Kidney (tissue), 14 donors: ENCODE data around the gene FAM20B. TPM values are rescaled to one million over a fixed set of nuclear protein-coding genes. Genes with fewer than 3 reads are reported as not detected.

Experiments
- DNase-seq, 5 donors: peaks; one replicate each; pipeline ENCODE4 v3.0.0-alpha.2; 2013 to 2020
- FAIRE-seq: peaks from 2 replicates; lab custom pipeline; 2012; peaks lifted over from hg19 to GRCh38; lab: Jason Lieb, UNC
- H3K27ac ChIP-seq, 2 donors: one replicate each; pipeline ENCODE4 v1.7.0; 2013; ENCODE audit warnings: low read depth in 2 of 2, low read length in 2 of 2, inconsistent platforms in 1 of 2
- H3K27me3 ChIP-seq: one replicate; pipeline ENCODE4 v1.7.1; 2013; ENCODE audit warnings: low read length, inconsistent platforms; ENCODE audit not compliant: control insufficient read depth, insufficient read depth
- H3K36me3 ChIP-seq, 3 donors: one replicate each; pipeline versions ENCODE4 v1.7.0 to v1.7.1; 2013; ENCODE audit warnings: low read length in 3 of 3, control low read depth in 1 of 3, inconsistent platforms in 1 of 3; ENCODE audit not compliant: insufficient read depth in 3 of 3, control insufficient read depth in 2 of 3
- H3K4me1 ChIP-seq, 3 donors: one replicate each; pipeline versions ENCODE4 v1.7.0 to v1.7.1; 2013; ENCODE audit warnings: low read length in 3 of 3, inconsistent platforms in 1 of 3, low read depth in 1 of 3; ENCODE audit not compliant: control insufficient read depth in 2 of 3, insufficient read depth in 2 of 3
- H3K4me3 ChIP-seq, 3 donors: one replicate each; pipeline versions ENCODE4 v1.7.0 to v1.8.1; 2013; ENCODE audit warnings: low read length in 3 of 3, control low read depth in 1 of 3, inconsistent platforms in 1 of 3
- H3K9ac ChIP-seq, 3 donors: one replicate each; pipeline versions ENCODE4 v1.7.0 to v1.7.1; 2013; ENCODE audit warnings: low read length in 3 of 3, control low read depth in 1 of 3, inconsistent platforms in 1 of 3
- H3K9me3 ChIP-seq, 3 donors: one replicate each; pipeline versions ENCODE4 v1.7.0 to v1.7.1; 2013; ENCODE audit warnings: low read length in 3 of 3, control low read depth in 1 of 3, inconsistent platforms in 1 of 3; ENCODE audit not compliant: control insufficient read depth in 2 of 3, insufficient read depth in 1 of 3
- CTCF ChIP-seq: IDR thresholded peaks from 3 replicates; pipeline ENCODE4 v1.5.1; 2012; ENCODE audit warnings: mild to moderate bottlenecking, moderate library complexity, borderline replicate concordance; ENCODE audit not compliant: insufficient read depth; ENCODE audit errors: extremely low read depth
- intact Hi-C: fragments of 100-400 bp; cut with DNase I; formaldehyde crosslinking; loops from one replicate; pipeline ENCODE4 v1.11.1; 2022
- polyA plus RNA-seq: library from polyadenylated mRNA; stranded (reverse); fragments of 350-450 nt; fragmentation: Illumina TruSeq; extraction: RNeasy Lipid Tissue Mini Kit (QIAGEN cat#74804); gene quantifications from one replicate; pipeline ENCODE4 v1.2.3, GENCODE V29; 2014; ENCODE audit warnings: low read depth, low replicate concordance; ENCODE audit not compliant: insufficient read depth
- total RNA-seq: library from RNA; stranded (reverse); fragmentation: NEBNext Ultra II Directional; extraction: Animal tissue kit (Norgen Biotek cat#: 25700); gene quantifications from one replicate; pipeline ENCODE4 v1.2.1, GENCODE V29; 2021
- donor health status: control.
- donor health status: control.
- donor health status: control.
- donor health status: control.
- donor health status: control.
- donor health status: DM: yes; HTN: yes; CAD: no.
- donor health status: Normal renal cell carcinoma (clear cell type).

FAM20B gene
- total and polyA plus RNA-seq, 2 donors from 2014 or later = 17.0 to 50.2 TPM

GRCh38 chr1:179124873-179125272 is 99.2 kb downstream of the FAM20B start:
- intact Hi-C loops = no loop called here
- H3K4me3 ChIP-seq = no peak overlapping the region

More at GRCh38 chr1:179124873-179125272, 99.2 kb downstream of the FAM20B start:
- DNase-seq (no peak), FAIRE-seq (no peak)
- TF ChIP-seq CTCF = no peak
- no peaks in the 10 kb centered on the region for H3K36me3 ChIP-seq
- H3K27ac ChIP-seq = no peak overlapping the region
- no peaks in the 10 kb centered on the region for H3K27me3 ChIP-seq
- no peaks in the 10 kb centered on the region for H3K9me3 ChIP-seq
- H3K9ac ChIP-seq = no peak overlapping the region
- H3K4me1 ChIP-seq = peaks cover 0 to 9% (median 2%) of the 10 kb centered on the region in 3 donors

Other genes starting within 250 kb of the FAM20B start
- 24.5 TPM for gene ANGPTL1, start 154.8 kb upstream of the FAM20B start, total RNA-seq
- gene ANGPTL1, start 154.8 kb upstream of the FAM20B start, polyA plus RNA-seq = 8.2 TPM
- gene TOR3A, start 56.2 kb downstream of the FAM20B start, total RNA-seq = 33.1 TPM
- 23.1 TPM for gene TOR3A, start 56.2 kb downstream of the FAM20B start, polyA plus RNA-seq
- gene ABL2, start 203.8 kb downstream of the FAM20B start, total RNA-seq = 29.6 TPM
- 1.6 TPM for gene ABL2, start 203.8 kb downstream of the FAM20B start, polyA plus RNA-seq